ENCODE data around the gene LYPD1. TPM values are rescaled to one million over a fixed set of nuclear protein-coding genes. Genes with fewer than 3 reads are reported as not detected.

LYPD1 gene, protein sequence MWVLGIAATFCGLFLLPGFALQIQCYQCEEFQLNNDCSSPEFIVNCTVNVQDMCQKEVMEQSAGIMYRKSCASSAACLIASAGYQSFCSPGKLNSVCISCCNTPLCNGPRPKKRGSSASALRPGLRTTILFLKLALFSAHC
- 0.59 TPM in 1 of 2 replicates, not detected in the other for total RNA-seq

GRCh38 chr2:132669908-132670495 lies at the start of gene LYPD1:
Gene LYPD1, minus strand, starts transcription at chr2:132670205. Its CDS starts 273 bp downstream, at chr2:132669932.

